HPDE6-E6E7 (cell line): ENCODE results near the gene ZNF146.
"Not testable (repeated sequence)": the region's sequence is repeated elsewhere in the genome, so short reads cannot be mapped to it uniquely, and the experiment has no call there.

Experiments used
- DNase-seq: peaks from one replicate; pipeline ENCODE4 v3.0.0; 2011; ENCODE audit warnings: missing footprints; ENCODE audit errors: extremely low spot score

The ZNF146 gene

DNA sequence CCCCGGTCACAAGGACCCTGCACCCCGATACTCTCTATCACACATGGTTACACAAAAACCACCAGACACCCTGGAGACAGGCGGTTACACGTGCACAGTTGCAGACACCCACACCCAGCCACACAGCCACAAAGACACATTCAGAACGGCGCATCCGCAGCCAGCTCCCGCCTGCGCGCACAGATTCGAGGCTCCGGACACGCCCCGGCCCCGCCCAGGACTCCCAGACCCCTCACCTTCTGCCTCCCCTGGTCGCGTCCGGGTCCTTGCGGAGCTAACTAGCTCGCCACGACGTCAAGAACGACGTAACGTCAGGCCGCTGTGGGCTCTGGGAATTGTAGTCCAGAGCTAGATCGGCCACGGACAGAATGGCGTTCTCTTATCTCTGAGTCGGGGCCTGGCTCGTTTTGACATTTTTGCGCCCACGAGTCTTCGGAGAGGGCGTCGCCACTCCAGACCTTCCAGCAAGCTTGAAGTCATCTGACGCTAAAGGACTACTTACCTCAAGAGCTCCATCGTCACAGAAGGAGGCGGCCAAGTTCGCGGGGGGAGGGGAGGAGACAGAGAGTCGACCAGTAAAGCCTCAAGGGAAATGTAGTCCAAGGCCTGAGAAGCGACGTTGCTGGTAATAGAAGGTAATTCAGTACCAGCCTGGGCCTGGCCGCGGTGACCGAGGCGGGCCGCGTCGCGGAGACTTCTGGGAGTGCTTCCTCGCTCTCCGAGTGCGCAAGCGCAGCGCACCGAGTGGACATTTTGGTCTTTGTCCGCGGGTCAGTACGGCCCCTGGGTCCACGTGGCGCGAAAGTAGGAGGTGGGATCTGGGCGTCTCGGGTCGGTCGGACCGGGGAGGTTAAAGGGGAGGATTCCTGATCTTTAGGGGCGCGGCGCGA lies at the start of gene ZNF146, which contains the start of gene ZNF565:
TSS of gene ZNF146 (plus strand) at position 721 of the 890 bp plus-strand sequence. CDS start 21,335 bp downstream, outside the sequence.
TSS of gene ZNF565 (minus strand) at position 280 of the 890 bp plus-strand sequence. CDS start 12,680 bp downstream, outside the sequence.
- peak; percentile 96 for DNase-seq

DNA sequence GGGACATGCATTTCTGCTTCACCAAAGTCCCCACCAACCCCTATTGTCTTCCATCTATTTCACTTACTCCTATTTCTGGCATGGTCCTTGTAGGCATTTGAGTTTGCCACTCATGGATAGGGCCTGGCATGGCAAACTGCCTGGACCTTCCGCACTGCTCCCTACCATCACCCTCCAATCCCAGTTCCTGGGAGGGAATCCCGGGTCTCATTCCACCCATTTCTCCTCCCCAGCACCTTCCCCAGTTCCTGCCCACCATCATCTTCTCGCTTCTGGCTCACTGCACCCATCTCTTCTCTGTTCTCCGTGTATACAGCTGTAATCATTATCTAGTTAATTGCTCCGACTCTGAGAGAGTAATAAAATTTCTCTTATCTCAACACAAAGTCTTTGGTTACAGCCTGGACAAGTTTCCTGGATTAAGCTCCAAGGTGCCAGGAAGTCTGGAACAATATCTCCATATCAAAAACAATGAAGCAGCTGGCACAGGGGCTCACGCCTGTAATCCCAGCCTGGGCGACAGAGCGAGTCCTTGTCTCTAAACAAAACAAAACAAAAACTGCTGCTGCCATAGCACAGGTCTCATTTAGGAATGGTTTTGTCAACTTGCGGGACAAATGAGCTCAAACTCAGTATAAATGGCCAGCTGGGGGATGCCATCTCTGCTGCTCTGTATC lies 45.7 kb upstream of the ZNF146 start:
- DNase-seq, result no peak

DNA sequence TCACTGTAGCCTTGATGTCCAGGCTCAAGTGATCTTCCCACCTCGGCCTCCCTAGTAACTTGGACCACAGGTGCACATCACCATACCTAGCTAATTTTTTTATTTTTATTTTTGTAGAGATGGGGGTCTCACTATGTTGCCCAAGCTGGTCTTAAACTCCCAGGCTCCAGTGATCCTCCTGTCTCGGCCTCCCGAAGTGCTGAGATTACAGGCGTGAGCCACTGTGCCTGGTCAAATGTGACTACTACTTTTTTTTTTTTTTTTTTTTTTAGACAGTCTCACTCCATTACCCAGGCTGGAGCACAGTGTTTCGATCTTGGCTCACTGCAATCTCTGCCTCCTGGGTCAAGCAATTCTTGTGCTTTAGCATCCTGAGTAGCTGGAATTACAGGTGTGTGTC lies 42.1 kb upstream of the ZNF146 start:
- DNase-seq, result no peak

DNA sequence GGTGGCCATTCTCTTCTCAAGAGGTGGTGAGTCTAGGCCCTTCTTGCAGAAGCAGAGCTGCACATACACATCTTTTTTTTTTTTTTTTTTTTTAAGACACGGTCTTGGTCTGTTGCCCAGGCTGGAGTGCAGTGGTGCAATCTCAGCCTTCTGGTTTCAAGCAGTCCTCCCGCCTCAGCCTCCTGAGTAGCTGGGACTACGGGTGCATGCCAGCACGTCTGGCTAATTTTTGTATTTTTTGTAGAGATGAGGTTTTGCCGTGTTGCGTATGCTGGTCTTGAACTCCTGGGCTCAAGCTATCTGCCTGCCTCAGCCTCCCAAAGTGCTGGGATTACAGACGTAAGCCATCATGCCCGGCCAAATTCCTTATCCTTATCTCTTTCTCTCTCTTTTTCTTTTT lies 41.1 kb upstream of the ZNF146 start:
- DNase-seq, result not testable (repeated sequence)

DNA sequence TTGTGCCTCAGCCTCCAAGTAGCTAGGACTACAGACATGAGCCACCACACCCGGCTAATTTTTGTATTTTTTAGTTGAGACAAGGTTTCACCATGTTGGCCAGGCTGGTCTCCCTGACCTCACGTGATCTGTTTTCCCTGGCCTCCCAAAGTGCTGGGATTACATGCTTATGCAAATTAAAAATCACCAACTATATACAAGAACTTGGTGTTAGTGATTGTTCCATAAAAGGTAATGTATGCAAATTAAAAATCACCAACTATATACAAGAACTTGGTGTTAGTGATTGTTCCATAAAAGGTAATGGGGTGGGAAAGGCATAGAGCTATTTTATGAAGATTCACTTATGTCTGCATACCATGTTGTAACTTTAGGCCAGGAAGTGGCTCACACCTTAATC lies 35.8 kb upstream of the ZNF146 start:
- DNase-seq, result not testable (repeated sequence)

DNA sequence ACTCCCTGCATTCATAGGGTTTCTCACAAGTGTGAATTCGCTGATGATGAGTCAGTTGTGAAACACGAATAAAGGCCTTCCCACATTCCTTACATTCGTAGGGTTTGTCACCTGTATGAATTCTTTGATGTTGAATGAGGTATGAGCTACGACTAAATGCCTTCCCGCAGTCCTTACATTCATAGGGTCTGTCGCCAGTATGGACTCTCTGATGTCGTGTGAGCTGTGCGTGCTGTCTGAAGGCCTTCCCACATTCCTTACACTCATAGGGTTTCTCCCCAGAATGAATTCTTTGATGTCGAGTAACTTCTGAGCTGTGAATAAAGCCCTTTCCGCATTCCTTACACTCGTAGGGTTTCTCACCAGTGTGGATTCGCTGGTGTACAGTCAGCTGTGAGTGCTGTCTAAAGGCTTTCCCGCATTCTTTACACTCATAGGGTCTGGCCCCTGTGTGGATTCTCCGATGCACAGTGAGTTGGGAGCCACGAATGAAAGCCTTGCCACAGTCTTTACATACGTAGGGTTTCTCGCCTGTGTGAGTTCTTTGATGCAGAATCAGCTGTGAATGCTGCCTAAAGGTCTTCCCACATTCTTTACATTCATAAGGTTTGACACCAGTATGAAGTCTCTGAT lies 32.2 kb upstream of the ZNF146 start:
- DNase-seq, result no peak

DNA sequence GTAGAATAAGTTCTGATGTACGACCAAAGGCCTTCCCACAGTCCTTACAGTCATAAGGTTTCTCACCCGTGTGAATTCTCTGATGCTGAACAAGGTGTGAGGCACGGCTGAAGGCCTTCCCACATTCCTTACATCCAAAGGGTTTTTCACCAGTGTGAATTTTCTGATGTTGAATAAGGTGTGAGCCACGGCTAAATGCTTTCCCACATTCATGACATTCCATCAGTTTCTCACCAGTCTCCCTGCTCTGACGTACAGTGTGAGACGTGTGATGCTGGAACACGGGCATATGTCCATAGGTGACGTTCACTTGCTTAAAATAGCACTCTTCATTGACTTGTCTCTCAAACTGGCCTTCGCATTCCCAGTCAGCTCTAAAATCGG lies 31.7 kb upstream of the ZNF146 start:
- no peak for DNase-seq

DNA sequence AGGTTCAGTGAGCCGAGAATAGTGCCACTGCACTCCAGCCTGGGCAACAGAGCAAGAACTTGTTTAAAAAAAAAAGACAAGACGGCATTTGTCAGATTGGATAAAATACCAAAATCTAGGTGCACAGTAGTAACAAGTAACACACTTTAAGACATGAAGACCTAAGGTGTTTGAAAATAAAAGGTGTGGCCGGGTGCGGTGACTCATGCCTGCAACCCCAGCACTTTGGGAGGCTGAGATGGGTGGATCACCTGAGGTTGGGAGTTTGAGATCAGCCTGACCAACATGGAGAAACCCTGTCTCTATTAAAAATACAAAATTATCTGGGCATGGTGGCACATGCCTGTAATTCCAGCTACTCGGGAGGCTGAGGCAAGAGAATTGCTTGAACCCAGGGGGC lies 28.2 kb upstream of the ZNF146 start:
- DNase-seq, result not testable (repeated sequence)

DNA sequence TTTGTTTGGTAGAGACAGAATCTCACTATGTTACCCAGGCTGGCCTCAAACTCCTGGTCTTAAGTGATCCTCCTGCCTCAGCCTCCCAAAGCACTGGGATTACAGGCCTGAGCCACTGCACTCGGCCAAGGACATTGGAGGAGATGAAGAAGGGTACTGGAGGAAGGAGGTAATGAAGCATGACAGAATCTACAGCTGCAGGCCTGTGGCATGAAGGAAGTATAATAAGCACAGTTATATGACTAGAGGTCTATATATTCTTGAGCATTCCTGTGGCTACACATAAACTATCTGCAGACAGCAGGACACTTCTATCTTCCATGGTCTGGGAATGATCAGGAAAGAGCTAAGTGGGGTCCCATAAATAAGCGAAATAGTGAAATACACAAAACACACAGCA lies 18.7 kb upstream of the ZNF146 start:
- DNase-seq, result no peak

DNA sequence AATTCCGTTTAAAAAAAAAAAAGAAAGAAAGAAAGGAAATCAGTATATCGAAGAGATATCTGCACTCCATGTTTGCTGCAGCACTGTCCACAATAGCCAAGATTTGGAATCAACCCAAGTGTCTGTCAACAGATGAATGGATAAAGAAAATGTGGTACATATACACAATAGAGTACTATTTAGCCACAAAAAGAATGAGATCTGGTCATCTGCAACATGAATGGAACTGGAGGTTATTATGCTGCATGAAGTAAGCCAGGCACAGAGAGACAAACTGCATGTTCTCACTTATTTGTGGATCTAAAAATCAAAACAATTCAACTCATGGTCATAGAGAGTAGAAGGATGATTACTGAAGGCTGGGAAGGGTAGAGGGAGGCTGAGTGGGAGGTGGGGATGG lies 16.8 kb upstream of the ZNF146 start:
- DNase-seq, result no peak

DNA sequence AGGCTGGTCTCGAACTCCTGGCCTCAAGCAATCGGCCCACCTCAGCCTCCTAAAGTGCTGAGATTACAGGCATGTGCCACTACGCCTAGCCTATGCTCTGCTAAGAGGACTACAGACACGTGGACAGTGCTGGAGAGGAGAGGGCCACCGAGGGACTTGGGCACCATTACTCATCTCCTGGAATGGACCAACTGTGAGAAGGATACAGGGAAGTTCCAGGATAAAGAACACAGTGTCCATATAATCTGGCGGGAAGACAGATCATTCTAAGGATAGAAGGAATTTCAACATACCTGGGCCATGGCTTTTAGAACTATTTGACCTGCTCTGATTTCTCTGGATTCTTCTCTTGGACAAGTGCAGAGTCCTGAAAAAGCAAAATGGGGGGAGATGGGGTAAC lies 13.2 kb upstream of the ZNF146 start:
- no peak for DNase-seq

DNA sequence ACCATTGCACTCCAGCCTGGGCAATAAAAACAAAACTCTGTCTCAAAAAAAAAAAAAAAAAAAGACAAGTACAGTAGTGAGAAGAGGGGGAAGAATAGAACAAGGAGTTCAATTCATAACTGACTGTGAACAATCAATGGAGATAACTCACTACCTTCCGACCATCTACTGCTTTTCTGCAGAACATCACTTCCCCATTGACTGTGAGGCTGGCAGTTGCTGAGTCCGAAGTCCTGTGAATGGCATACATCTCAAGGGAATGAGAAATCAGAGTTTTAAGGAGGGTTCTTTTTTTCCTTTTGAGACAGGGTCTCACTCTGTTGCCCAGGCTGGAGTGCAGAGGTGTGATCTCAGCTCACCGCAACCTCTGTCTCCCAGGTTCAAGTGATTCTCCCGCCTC lies 11.6 kb upstream of the ZNF146 start:
- DNase-seq, result no peak

DNA sequence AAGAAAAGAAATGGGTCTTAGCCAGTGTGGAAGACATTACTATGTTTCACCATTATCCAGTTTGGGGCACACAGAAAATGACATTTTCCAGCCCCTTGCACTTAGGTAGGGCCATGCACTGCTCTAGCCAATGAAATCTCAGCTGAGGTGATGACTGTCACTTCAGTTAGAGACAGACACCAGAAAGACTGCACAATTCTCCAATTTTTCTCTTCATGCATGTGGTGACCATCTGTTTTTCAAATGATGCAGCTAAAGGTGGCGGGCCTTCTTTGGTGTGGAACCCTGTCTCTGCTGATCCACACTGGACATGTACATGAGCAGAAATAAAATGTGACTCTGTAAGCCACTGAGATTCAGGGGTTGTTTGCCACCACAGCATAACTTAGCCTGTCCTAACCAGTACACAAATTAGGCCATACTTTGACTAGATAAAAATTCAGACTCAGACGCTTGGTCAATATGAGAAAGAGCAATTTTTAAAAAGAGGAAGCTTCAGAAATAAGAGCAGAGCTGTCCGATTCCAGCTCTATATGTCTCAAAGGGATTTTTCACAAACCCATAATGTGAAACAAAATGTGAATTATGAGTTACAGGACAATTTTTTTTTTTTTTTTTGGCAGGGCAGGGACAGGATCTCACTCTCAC lies 7.2 kb upstream of the ZNF146 start:
- no peak for DNase-seq

DNA sequence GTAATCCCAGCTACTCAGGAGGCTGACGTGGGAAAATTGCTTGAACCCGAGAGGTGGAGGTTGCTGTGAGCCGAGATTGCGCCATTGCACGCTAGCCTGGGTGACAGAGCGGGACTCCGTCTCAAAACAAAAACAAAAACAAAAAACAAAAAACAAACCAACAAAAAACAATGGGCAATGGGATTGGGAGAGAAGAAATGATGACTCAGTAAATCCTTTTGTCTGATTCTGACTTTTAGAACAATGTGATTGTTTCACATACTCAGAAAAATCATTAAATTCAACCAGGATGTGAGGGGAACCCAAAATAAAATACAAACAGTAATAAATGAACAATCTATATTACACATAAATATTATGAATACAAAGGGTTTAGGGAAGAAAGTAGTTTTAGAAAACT lies 5.5 kb upstream of the ZNF146 start:
- no peak for DNase-seq

DNA sequence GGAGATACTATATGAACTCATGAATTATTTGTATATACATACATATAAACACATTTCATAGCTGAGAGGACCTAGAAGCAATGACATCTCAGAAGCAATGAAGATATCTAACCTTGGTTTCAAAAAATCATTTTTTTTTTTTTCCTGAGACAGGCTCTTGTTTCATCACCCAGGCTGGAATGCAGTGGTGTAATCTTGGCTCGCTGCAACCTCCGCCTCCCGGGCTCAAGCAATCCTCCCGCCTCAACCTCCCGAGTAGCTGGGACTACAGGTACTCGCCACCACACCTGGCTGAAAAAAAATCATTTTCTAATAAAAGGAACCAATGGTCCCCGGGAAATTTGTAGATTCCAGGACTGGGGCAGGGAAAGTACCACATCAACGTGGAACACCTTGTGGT lies 4.4 kb upstream of the ZNF146 start:
- DNase-seq, result no peak

DNA sequence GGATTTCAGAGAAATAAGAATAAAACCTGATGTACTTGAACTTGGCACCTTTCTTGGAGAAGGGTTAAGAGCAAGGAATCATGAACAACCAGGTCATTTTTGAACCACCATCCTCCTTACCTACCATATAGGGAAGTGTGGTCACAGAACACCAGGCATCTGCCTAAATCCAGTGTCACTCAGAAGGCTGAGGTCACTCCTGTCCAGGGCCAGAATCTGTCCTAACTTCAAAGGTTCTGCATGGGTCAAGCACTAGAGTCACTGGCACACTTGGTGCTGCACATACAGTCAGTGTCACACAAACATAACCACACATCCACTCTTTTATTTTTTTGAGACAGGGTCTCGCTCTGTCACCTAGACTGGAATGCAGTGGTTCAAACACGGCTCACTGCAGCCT lies 2.0 kb upstream of the ZNF146 start:
- DNase-seq, result no peak

DNA sequence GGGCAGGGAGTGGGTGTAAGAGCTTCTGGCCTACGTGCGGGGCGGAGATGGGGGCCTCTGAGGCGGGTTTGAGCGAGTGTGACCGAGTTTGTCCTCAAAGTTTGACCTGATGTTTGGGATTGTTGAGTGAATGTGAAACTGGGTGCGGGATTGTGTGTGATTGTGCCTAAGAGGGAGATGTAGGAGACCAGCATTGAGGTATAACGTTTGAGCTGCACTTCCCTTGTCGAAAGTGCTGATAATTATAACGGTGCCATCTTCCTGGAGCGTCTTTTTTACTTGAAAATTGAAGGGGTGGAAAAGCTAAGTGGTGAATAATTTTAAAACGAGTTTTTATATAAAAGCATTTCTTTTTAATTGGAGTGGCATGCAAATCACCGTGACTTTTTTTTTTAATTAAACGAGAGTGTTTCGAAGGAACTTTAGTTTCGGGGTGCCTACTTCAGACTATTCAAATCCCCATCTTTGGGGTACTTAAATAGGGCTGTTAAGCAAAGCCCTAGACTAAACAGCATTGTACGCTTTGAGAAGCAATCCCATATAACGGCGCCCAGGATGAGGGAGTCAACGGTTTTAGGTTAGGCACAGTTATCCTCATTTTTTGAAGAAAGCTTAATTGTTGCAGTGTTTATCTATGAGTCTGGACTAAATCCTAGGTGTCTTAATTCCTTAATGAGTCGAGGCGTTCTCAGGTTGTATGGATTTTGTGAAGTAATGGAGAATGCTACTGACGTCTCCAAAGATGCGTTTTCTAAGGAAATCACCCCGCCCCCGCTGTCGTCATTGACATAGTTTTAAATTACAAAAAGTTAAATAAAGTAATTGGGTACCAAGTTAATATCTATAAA lies 594 bp downstream of the ZNF146 start:
- no peak for DNase-seq

DNA sequence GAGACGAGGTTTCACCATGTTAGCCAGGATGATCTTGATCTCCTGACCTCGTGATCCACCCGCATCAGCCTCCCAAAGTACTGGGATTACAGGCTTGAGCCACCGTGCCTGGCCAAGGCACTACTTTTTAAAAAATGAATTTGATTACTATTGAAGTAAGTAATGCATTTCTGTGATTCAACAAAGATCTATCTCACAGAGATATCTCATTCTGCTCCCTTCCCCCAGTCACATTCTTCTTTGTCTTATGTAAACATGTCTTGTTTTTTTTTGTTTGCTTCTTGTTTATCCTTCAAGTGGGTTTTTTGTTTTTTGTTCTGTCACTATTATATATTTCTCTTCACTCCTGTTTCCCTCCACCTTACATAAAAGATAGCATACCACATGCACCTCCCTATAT lies 6.6 kb downstream of the ZNF146 start:
- no peak for DNase-seq

DNA sequence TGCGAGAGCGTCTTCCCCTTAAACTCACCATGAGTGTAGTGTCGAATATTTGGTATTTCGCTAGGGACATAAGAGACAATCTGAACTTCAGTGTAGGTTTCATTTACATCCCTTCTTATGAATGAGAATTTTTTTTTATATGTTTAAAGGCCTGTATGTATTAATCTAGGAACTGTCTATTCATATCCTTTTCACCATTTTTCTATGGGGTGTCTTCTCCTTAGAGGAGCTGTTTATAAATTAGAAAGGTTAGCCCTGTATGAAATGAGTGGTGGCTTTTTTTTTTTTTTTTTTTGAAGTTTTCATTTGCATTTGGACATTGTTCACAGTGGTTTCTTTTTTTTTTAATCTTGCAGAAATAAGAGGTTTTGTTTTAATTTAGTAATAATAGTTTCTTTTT lies 7.6 kb downstream of the ZNF146 start:
- no peak for DNase-seq

DNA sequence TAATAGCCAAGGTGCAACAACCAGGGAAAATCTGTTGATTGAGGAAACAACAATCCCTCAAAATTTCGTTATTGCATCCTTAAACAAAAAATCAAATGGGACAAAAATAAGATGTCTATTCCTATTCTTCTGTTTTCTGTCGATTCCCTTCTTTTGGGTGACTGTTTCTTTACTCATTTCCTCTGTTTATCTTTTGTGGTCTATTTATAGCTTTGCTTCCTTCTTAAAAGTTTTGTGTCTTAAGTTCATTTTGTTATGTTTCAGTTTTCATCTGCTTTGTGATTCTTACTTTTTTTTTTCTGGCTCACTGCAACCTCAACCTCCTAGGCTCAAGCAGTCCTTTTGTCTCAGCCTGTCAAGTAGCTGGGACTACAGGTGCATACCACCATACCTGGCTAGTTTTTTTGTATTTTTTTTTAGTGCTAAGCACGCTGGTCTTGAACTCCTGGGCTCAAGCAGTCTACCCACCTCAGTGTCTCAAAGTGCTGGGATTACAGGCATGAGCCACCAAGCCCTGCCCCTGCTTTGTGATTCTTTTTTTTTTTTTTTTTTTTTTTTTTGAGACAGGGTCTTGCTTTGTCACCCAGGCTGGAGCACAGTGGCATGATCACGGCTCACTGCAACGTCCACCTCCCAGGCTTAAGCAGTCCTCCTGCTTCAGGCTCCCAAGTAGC lies 10.4 kb downstream of the ZNF146 start:
- no peak for DNase-seq

DNA sequence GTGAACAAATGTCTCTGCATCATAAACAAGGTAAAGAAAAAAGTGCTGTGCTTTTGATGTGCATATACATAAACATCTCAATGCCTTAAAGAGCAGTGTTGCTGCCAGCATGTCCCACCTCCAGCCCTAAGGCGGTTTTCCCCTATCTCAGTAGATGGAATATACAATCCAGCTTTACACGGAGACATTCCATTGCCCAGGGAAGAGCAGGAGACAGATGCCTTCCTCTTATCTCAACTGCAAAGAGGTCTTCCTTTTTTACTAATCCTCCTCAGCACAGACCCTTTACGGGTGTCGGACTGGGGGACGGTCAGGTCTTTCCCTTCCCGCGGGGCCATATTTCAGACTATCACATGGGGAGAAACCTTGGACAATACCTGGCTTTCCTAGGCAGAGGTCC lies 18.7 kb downstream of the ZNF146 start:
- not testable (repeated sequence) for DNase-seq
